ENCODE data around the gene IQCC.

GRCh38 chr1:32247983-32248889, 42.8 kb downstream of the IQCC start:
- TF ChIP-seq ZNF580 (tag by site-specific recombination; IDR thresholded peaks at IDR 0.05) = peak; percentile 79
- peak; percentile 86 for TF ChIP-seq ZBTB17 (tag by site-specific recombination; IDR thresholded peaks at IDR 0.05)
- TF ChIP-seq RBAK (tag by site-specific recombination; IDR thresholded peaks at IDR 0.05) = no peak
- no peak for TF ChIP-seq ZNF398 (tag by site-specific recombination; IDR thresholded peaks at IDR 0.05)
- no peak for TF ChIP-seq ZNF510 (tag by site-specific recombination; IDR thresholded peaks at IDR 0.05; ENCODE audit: insufficient replicate concordance)
- no peak for TF ChIP-seq ZNF248 (tag by site-specific recombination; IDR thresholded peaks at IDR 0.05)
- no peak for TF ChIP-seq TSHZ1 (tag by site-specific recombination; IDR thresholded peaks at IDR 0.05; ENCODE audit: borderline replicate concordance)
- peak; percentile 97 for TF ChIP-seq CTCF (tag by site-specific recombination; IDR thresholded peaks at IDR 0.05)
- TF ChIP-seq ZNF350 (tag by site-specific recombination; IDR thresholded peaks at IDR 0.05) = no peak
- 0 out of 2 replicates have a peak, but pooled peaks have one; percentile 13 for TF ChIP-seq ZNF280D (tag by site-specific recombination; IDR thresholded peaks at IDR 0.05)
- TF ChIP-seq ZBTB1 (tag by site-specific recombination; IDR thresholded peaks at IDR 0.05) = no peak
- no peak for TF ChIP-seq ELK4 (IDR thresholded peaks at IDR 0.05; ENCODE audit: borderline replicate concordance, low read depth, low read length)
- no peak for TF ChIP-seq ZNF324 (tag by site-specific recombination; IDR thresholded peaks at IDR 0.05)
